Liver (tissue), 3 donors: ENCODE results near the gene ALG1L2.
"Not testable (repeated sequence)": the region's sequence is repeated elsewhere in the genome, so short reads cannot be mapped to it uniquely, and the experiment has no call there.

Source experiments
- GABPA ChIP-seq, 2 donors: IDR thresholded peaks in 1 of 2; conservative IDR thresholded peaks in 1 of 2; 2 replicates each; pipeline ENCODE4 v1.6.1; 2016; ENCODE audit warnings: antibody characterized with exemption in 2 of 2, mild to moderate bottlenecking in 1 of 2, moderate library complexity in 1 of 2
- JUND ChIP-seq, 2 donors: IDR thresholded peaks; 2 replicates each; pipeline ENCODE4 v1.6.1; 2016; ENCODE audit warnings: antibody characterized with exemption in 2 of 2
- MAX ChIP-seq: IDR thresholded peaks from 2 replicates; pipeline ENCODE4 v1.6.1; 2016; ENCODE audit warnings: antibody characterized with exemption
- REST ChIP-seq: IDR thresholded peaks from 2 replicates; pipeline ENCODE4 v1.6.1; 2016; ENCODE audit warnings: antibody characterized with exemption, mild to moderate bottlenecking
- TAF1 ChIP-seq: conservative IDR thresholded peaks from 2 replicates; pipeline ENCODE4 v1.6.1; 2016; ENCODE audit warnings: antibody characterized with exemption, mild to moderate bottlenecking
- TF ChIP-seq, protein P1 (sequence below): fragments of 150-350 bp; IDR thresholded peaks from 2 replicates; pipeline ENCODE4 v1.5.1; 2017; ENCODE audit warnings: improper control_type of control experiment, low read depth, low read length; ENCODE audit not compliant: missing input control
- TF ChIP-seq, protein P2 (sequence below): IDR thresholded peaks from 2 replicates; pipeline ENCODE4 v1.6.1; 2016; ENCODE audit warnings: antibody characterized with exemption
- donor health status: healthy.
- donor health status: healthy.

GRCh38 chr3:130086628-130087027, 5.0 kb downstream of the ALG1L2 start:
- TF ChIP-seq JUND (IDR thresholded peaks at IDR 0.05); MAX; GABPA (IDR thresholded peaks at IDR 0.05 in 1 of 2, conservative IDR thresholded peaks at IDR 0.05 in 1 of 2); TAF1; REST: not testable (repeated sequence)
- TF ChIP-seq, protein P1, sequence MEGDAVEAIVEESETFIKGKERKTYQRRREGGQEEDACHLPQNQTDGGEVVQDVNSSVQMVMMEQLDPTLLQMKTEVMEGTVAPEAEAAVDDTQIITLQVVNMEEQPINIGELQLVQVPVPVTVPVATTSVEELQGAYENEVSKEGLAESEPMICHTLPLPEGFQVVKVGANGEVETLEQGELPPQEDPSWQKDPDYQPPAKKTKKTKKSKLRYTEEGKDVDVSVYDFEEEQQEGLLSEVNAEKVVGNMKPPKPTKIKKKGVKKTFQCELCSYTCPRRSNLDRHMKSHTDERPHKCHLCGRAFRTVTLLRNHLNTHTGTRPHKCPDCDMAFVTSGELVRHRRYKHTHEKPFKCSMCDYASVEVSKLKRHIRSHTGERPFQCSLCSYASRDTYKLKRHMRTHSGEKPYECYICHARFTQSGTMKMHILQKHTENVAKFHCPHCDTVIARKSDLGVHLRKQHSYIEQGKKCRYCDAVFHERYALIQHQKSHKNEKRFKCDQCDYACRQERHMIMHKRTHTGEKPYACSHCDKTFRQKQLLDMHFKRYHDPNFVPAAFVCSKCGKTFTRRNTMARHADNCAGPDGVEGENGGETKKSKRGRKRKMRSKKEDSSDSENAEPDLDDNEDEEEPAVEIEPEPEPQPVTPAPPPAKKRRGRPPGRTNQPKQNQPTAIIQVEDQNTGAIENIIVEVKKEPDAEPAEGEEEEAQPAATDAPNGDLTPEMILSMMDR, result not testable (repeated sequence)
- TF ChIP-seq, protein P2, sequence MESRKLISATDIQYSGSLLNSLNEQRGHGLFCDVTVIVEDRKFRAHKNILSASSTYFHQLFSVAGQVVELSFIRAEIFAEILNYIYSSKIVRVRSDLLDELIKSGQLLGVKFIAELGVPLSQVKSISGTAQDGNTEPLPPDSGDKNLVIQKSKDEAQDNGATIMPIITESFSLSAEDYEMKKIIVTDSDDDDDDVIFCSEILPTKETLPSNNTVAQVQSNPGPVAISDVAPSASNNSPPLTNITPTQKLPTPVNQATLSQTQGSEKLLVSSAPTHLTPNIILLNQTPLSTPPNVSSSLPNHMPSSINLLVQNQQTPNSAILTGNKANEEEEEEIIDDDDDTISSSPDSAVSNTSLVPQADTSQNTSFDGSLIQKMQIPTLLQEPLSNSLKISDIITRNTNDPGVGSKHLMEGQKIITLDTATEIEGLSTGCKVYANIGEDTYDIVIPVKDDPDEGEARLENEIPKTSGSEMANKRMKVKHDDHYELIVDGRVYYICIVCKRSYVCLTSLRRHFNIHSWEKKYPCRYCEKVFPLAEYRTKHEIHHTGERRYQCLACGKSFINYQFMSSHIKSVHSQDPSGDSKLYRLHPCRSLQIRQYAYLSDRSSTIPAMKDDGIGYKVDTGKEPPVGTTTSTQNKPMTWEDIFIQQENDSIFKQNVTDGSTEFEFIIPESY, result not testable (repeated sequence)
